Stimulated activated CD8-positive, alpha-beta memory T cell treated with anti-CD3 and anti-CD28 coated beads, Interleukin-15, amount 100 ng/mL, for 4 hours (primary cell): ENCODE results near the gene AHRR.

Source experiments
- DNase-seq, 2 donors: peaks; one replicate each; pipeline ENCODE4 v3.0.0-alpha.2; 2020; ENCODE audit warnings: low read depth in 2 of 2

AHRR gene

GRCh38 chr5:415928-416635 lies 94.6 kb downstream of the AHRR start:
- DNase-seq: no peak

GRCh38 chr5:416636-416960 lies 95.1 kb downstream of the AHRR start:
- no peak for DNase-seq

GRCh38 chr5:417301-418161 lies 96.0 kb downstream of the AHRR start:
- DNase-seq: no peak

GRCh38 chr5:418162-419121 lies 96.9 kb downstream of the AHRR start:
- no peak for DNase-seq

- no peak for DNase-seq
These were observed 98.5 kb downstream of the AHRR start for GRCh38 chr5:419970-420369.

GRCh38 chr5:420632-421286 lies 99.2 kb downstream of the AHRR start:
- DNase-seq: no peak

- no peak for DNase-seq
These were observed 99.9 kb downstream of the AHRR start for GRCh38 chr5:421287-421880.

- no peak for DNase-seq
These were observed 100.4 kb downstream of the AHRR start for GRCh38 chr5:421901-422300.

- DNase-seq: no peak
These were observed 101.1 kb downstream of the AHRR start for GRCh38 chr5:422323-423232.

- no peak for DNase-seq
These were observed 101.7 kb downstream of the AHRR start for GRCh38 chr5:423233-423565.

GRCh38 chr5:423626-424261 lies 102.2 kb downstream of the AHRR start:
- DNase-seq: no peak

- no peak for DNase-seq
These were observed 103.0 kb downstream of the AHRR start for GRCh38 chr5:424301-425110.

GRCh38 chr5:425714-426113 lies 104.2 kb downstream of the AHRR start:
- DNase-seq: no peak

GRCh38 chr5:426392-426976 lies 105.0 kb downstream of the AHRR start:
- DNase-seq: no peak

GRCh38 chr5:427415-428087 lies 106.0 kb downstream of the AHRR start:
- no peak for DNase-seq

- no peak for DNase-seq
These were observed 106.7 kb downstream of the AHRR start for GRCh38 chr5:428219-428618.

- no peak for DNase-seq
These were observed 107.4 kb downstream of the AHRR start for GRCh38 chr5:428754-429452.
